PC-3 (cell line): ENCODE data around the gene TEX54. TPM values are rescaled to one million over a fixed set of nuclear protein-coding genes. Genes with fewer than 3 reads are reported as not detected.

Source experiments
- ATAC-seq: fragments of 200-7000 bp; cut with Tn5 transposase; 2 replicates; pipeline ENCODE4 v1.9.1; 2020; ENCODE audit warnings: mild to moderate bottlenecking, moderate library complexity
- BruUV-seq: library from RNA; stranded (reverse); fragments of 400-500 nt; replicated peaks from 2 replicates; lab custom pipeline; 2021; lab: Mats Ljungman, UMichigan
- CTCF ChIA-PET: fragments of 300-600 bp; sonication (Branson Sonifier 250); formaldehyde crosslinking; loops from one replicate; lab custom pipeline; 2022; ENCODE audit warnings: antibody characterized with exemption; lab: Charles Lee
- POLR2A ChIA-PET: fragments of 300-600 bp; sonication (Branson Sonifier 250); formaldehyde crosslinking; loops from one replicate; lab custom pipeline; 2022; ENCODE audit warnings: antibody characterized with exemption; ENCODE audit not compliant: unreplicated experiment; lab: Charles Lee
- DNase-seq: peaks from one replicate; pipeline ENCODE4 v3.0.0-alpha.2; 2015
- H2AFZ ChIP-seq: fragments of 300-600 bp; sonication (generic); 2 replicates; pipeline ENCODE4 v1.6.0; 2016; ENCODE audit warnings: antibody characterized with exemption, low read length
- H3F3A ChIP-seq: fragments of 300-600 bp; sonication (generic); one replicate; pipeline ENCODE4 v1.6.0; 2017; ENCODE audit warnings: antibody characterized with exemption, low read length, control low read depth, mild to moderate bottlenecking; ENCODE audit not compliant: unreplicated experiment
- H3K27ac ChIP-seq: fragments of 300-600 bp; sonication (generic); 2 replicates; pipeline ENCODE4 v1.5.1; 2016; ENCODE audit warnings: mild to moderate bottlenecking, low read length
- H3K27me3 ChIP-seq: fragments of 300-600 bp; sonication (generic); 2 replicates; pipeline ENCODE4 v1.6.1; 2016; ENCODE audit warnings: low read length, mixed read lengths
- H3K36me3 ChIP-seq: fragments of 300-600 bp; sonication (generic); 2 replicates; pipeline ENCODE4 v1.6.1; 2016; ENCODE audit warnings: low read depth, mixed run types, low read length, mixed read lengths
- H3K4me1 ChIP-seq: fragments of 300-600 bp; sonication (generic); 2 replicates; pipeline ENCODE4 v1.5.1; 2016; ENCODE audit warnings: low read length; ENCODE audit not compliant: insufficient read depth
- H3K4me2 ChIP-seq: fragments of 300-600 bp; sonication (generic); 2 replicates; pipeline ENCODE4 v1.6.0; 2016; ENCODE audit warnings: low read length
- H3K4me3 ChIP-seq: fragments of 300-600 bp; sonication (generic); 2 replicates; pipeline ENCODE4 v1.5.1; 2016; ENCODE audit warnings: mild to moderate bottlenecking, low read length, mixed read lengths
- H3K79me2 ChIP-seq: fragments of 300-600 bp; sonication (generic); 2 replicates; pipeline ENCODE4 v1.6.1; 2017; ENCODE audit warnings: low read length, mixed read lengths
- H3K9ac ChIP-seq: fragments of 300-600 bp; sonication (generic); 2 replicates; pipeline ENCODE4 v1.6.0; 2016; ENCODE audit warnings: mild to moderate bottlenecking, low read length
- H3K9me2 ChIP-seq: fragments of 300-600 bp; sonication (generic); replicated peaks from 2 replicates; pipeline ENCODE4 v1.6.1; 2016; ENCODE audit warnings: mixed run types, low read length, mixed read lengths
- H3K9me3 ChIP-seq: fragments of 300-600 bp; sonication (generic); 2 replicates; pipeline ENCODE4 v1.6.1; 2016; ENCODE audit warnings: low read length, mixed read lengths
- H4K20me1 ChIP-seq: fragments of 300-600 bp; sonication (generic); 2 replicates; pipeline ENCODE4 v1.6.1; 2016; ENCODE audit warnings: low read length, mixed read lengths
- EZH2 ChIP-seq: fragments of 300-600 bp; sonication (generic); IDR thresholded peaks from one replicate; pipeline ENCODE4 v1.6.1; 2017; ENCODE audit warnings: antibody characterized with exemption, mild to moderate bottlenecking, low read length; ENCODE audit not compliant: unreplicated experiment
- EZH2phosphoT487 ChIP-seq: fragments of 300-600 bp; sonication (generic); IDR thresholded peaks from 2 replicates; pipeline ENCODE4 v1.6.1; 2018; ENCODE audit warnings: mild to moderate bottlenecking, antibody characterized with exemption, low read length, borderline replicate concordance
- intact Hi-C: fragments of 100-400 bp; cut with micrococcal nuclease; formaldehyde crosslinking; loops from 2 replicates; pipeline ENCODE4 v1.9.0; 2023
- total RNA-seq: library from RNA; depleted of rRNA; stranded (reverse); fragments of >200 nt; gene quantifications from 2 replicates; pipeline ENCODE4 v1.2.3, GENCODE V29; 2014
- TF ChIP-seq, protein P1 (sequence below): fragments of 300-600 bp; sonication (generic); conservative IDR thresholded peaks from 2 replicates; pipeline ENCODE4 v1.5.1; 2017; ENCODE audit warnings: antibody characterized with exemption, low read depth, mild to moderate bottlenecking, low read length

The TEX54 gene
- total RNA-seq, 1 experiment from 2014 or later: not detected

GRCh38 chr11:62805961-62806441, 26.6 kb downstream of the TEX54 start:
- Histone ChIP-seq H3K4me3 (peak overlapping the region; percentile 93), H3K4me2 (peak overlapping the region; percentile 82), H3K9me2 (no peaks in the 10 kb centered on the region), H3K9me3 (no peaks in the 10 kb centered on the region), H3K79me2 (peaks cover 29% of the 10 kb centered on the region), H3K27ac (no peak overlapping the region), H3K36me3 (peaks cover 27% of the 10 kb centered on the region), H2AFZ (peak overlapping the region; percentile 75), H3K9ac (peak overlapping the region; percentile 81), H3K27me3 (no peaks in the 10 kb centered on the region), H3F3A (no peaks in the 10 kb centered on the region), H3K4me1 (peaks cover 17% of the 10 kb centered on the region), H4K20me1 (peaks cover 17% of the 10 kb centered on the region)
- ATAC-seq (peak; percentile 7), DNase-seq (no peak)
- no TSS peak for BruUV-seq
- intact Hi-C loops: loop anchor here (1.0 kb wide), 1 partner anchor 56 kb away; no protein-coding TSS in a partner anchor
- TF ChIP-seq, protein P1, sequence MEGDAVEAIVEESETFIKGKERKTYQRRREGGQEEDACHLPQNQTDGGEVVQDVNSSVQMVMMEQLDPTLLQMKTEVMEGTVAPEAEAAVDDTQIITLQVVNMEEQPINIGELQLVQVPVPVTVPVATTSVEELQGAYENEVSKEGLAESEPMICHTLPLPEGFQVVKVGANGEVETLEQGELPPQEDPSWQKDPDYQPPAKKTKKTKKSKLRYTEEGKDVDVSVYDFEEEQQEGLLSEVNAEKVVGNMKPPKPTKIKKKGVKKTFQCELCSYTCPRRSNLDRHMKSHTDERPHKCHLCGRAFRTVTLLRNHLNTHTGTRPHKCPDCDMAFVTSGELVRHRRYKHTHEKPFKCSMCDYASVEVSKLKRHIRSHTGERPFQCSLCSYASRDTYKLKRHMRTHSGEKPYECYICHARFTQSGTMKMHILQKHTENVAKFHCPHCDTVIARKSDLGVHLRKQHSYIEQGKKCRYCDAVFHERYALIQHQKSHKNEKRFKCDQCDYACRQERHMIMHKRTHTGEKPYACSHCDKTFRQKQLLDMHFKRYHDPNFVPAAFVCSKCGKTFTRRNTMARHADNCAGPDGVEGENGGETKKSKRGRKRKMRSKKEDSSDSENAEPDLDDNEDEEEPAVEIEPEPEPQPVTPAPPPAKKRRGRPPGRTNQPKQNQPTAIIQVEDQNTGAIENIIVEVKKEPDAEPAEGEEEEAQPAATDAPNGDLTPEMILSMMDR: no peak
- TF ChIP-seq EZH2: no peak
- TF ChIP-seq EZH2phosphoT487: no peak
- POLR2A ChIA-PET: interaction anchor here (0.6 to 1.6 kb wide), 2 partner anchors 35 to 53 kb away, joined by 3 to 8 read pairs; no protein-coding TSS in a partner anchor
- CTCF ChIA-PET: interaction anchor here (1.3 kb wide), 1 partner anchor 18 kb away, joined by 4 read pairs; no protein-coding TSS in a partner anchor

GRCh38 chr11:62805076-62805892, 27.4 kb downstream of the TEX54 start, which contains the start of gene NXF1:
TSS of gene NXF1 (minus strand) at chr11:62805440. CDS start at chr11:62805356, 84 bp downstream.
- Histone ChIP-seq H3K4me1 (peaks cover 17% of the 10 kb centered on the region), H3K27ac (no peak within 1 kb of the TSS), H3K4me3 (peak within 1 kb of the TSS; percentile 93), H3K27me3 (no peaks in the 10 kb centered on the region), H4K20me1 (peaks cover 17% of the 10 kb centered on the region), H3K79me2 (peaks cover 29% of the 10 kb centered on the region), H3F3A (no peaks in the 10 kb centered on the region), H3K36me3 (peaks cover 31% of the 10 kb centered on the region), H3K9me2 (no peaks in the 10 kb centered on the region), H3K9ac (peak within 1 kb of the TSS; percentile 81), H3K9me3 (no peaks in the 10 kb centered on the region), H2AFZ (peak within 1 kb of the TSS; percentile 75), H3K4me2 (peak within 1 kb of the TSS; percentile 82)
- CTCF ChIA-PET: interaction anchor here (1.3 kb wide), 1 partner anchor 18 kb away, joined by 4 read pairs; no protein-coding TSS in a partner anchor
- ATAC-seq (peak; percentile 86), DNase-seq (peak; percentile 99)
- intact Hi-C loops: loop anchor here (1.0 kb wide), 1 partner anchor 57 kb away; no protein-coding TSS in a partner anchor
- POLR2A ChIA-PET: interaction anchor here (0.5 to 1.6 kb wide), 3 partner anchors 11 to 52 kb away, joined by 3 to 8 read pairs (median 5); no protein-coding TSS in a partner anchor
- BruUV-seq: no TSS peak
- TF ChIP-seq, protein P1: 0 out of 2 replicates have a peak, but pooled peaks have one; percentile 16
- TF ChIP-seq EZH2phosphoT487: no peak
